A204.1 (cell line): Measurements from ENCODE around the gene FES.
"Not testable (repeated sequence)": the region's sequence is repeated elsewhere in the genome, so short reads cannot be mapped to it uniquely, and the experiment has no call there.

Experiments used
- FAIRE-seq: peaks from 2 replicates; lab custom pipeline; 2012; peaks lifted over from hg19 to GRCh38; lab: Jason Lieb, UNC

FES gene

DNA sequence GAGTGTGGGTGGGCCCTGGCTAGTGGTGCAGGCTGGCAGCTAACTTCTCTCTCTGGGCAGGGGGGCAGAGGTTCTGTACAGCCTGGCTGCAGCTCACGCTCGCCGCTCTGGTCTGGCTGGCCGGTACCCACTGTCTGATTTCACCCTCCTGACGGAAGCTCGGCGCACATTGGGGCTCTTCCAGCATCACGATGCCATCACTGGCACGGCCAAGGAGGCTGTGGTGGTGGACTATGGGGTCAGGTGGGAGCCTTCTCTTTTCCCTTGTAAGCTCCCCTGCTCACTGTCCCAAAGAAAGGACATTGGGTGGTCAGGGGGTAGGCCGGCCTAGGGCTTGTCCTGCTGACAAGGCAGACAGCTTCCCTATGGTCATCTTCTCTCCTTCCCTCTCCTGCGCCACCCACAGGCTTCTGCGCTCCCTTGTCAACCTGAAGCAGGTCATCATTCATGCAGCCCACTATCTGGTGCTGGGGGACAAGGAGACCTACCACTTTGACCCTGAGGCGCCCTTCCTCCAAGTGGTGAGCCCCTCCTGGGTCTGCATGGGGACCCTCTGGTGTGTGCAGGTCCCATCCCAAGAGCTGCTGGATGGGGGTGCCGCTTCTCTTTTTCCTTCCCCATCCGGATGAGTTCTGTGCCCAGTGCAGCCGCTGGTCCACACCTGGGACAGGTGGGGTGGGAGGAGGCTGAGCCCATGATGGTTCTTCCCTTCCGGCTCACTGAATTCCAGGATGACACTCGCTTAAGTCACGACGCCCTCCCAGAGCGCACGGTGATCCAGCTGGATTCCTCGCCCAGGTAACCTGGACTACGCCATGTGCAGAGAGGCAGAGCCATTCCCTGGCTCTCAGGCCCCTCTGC lies 26.4 kb downstream of the FES start:
- no peak for FAIRE-seq

- FAIRE-seq = no peak
These were observed 27.0 kb downstream of the FES start for GRCh38 chr15:90911302-90911623.

DNA sequence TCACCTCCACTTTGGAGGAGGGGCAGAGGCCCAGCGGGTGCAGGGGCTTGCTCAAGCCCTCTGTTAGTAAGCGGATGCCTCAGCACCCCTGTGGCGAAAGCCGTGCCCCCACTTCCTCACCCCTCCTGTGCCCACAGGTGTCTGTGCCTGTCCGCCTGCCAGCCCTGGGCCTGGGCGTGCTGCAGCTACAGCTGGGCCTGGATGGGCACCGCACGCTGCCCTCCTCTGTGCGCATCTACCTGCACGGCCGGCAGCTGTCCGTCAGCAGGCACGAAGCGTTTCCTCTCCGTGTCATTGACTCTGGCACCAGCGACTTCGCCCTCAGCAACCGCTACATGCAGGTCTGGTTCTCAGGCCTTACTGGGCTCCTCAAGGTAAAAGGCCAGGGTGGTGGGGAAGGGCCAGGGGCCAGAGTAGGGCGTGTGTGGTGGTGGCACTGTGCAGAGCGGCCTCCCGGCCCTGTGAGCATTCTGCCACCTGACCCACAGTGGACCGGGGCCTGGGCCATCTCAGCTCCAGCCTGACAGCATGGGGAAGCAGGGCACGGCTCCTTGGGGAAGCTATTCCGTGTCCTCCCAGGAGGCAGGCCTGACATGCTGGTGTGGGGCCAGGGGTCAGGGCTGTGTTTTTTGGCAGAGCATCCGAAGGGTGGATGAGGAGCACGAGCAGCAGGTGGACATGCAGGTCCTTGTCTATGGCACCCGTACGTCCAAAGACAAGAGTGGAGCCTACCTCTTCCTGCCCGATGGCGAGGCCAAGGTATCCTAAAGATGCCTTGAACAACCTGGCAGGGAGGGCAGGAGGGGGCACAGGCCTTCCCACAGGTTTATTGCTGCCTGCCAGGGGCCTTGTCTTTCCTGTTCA lies 27.8 kb downstream of the FES start:
- no peak for FAIRE-seq

GRCh38 chr15:90912770-90913075 lies 28.4 kb downstream of the FES start:
- FAIRE-seq = no peak

DNA sequence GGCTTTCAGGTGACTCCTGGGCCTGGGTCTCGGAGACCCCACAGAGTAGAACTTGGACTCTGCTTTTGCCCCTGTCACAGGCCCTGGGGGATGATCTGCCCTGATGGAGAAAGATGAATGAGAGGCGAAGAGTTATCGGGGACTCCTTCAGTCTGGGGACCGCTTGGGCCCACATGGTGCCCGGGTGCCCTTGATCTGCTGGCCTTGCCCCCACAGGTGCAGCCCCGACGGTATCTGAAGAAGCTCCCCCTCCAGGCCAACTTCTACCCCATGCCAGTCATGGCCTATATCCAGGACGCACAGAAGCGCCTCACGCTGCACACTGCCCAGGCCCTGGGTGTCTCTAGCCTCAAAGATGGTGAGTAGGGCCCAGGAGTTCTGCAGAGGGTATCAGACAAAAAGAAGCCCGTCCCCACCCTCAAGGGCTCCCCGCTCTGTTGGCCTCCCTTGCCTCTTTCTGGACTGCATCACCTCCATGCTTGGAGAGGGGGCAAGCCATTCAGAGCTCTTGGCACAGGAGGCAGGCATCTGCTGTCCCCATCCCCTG lies 29.2 kb downstream of the FES start:
- FAIRE-seq = no peak

DNA sequence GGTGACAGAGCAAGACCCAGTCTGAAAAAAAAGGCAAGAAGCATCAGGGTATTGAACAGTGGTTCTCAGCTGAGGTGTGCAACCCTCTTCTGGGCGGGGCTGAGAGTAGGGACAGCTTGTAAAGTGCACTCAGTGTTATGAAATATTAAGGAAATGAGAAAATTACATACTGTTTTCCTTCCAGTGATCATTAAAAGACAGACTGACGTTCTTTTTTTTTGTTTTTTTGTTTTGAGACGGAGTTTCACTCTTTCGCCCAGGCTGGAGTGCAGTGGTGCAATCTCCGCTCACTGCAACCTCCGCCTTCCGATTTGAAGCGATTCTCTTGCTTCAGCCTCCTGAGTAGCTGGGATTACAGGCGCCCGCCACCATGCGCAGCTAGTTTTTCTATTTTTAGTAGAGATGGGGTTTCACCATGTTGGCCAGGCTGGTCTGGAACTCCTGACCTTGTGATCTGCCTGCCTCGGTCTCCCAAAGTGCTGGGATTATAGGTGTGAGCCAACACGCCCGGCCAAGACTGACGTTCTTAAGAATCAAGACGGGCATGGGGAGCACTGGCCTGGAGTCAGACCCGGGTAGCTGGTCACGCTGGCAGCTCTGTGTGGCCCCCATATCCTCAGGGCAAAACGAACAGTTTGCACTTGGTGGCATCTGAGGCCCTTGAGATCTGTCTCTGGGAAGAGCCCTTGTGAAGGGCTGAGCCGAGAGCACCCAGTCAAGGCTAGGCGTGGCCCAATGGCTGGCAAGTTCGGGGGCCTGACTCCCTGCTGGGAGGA lies 30.2 kb downstream of the FES start:
- FAIRE-seq = no peak

DNA sequence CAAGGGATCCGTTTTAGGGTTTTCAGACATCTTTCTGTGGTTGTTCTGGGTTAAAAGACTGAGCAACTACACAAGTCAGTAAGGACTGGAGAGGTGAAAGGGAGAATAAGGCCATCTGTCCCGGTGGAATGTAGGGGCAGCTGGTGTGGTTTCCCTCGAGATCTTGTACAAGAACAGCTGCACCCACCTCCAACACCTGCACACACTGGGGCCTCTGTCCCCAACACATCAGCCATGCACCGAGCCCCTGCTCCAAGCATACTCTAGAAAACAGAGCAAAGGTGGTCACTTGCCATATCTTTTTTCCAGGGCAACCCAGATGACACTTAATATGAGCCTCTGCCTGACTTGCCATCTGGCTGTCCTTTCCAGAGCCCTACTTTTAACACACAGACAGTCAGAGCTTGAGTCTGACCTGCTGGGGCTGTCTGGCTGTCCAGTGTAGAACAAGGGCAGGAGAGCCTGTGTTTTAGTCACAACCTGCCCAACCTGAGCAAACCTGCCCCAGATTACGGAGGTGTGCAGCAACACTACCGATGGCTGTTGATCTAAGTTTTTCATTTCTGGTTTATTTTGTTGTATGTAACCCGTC lies 31.0 kb downstream of the FES start:
- no peak for FAIRE-seq

DNA sequence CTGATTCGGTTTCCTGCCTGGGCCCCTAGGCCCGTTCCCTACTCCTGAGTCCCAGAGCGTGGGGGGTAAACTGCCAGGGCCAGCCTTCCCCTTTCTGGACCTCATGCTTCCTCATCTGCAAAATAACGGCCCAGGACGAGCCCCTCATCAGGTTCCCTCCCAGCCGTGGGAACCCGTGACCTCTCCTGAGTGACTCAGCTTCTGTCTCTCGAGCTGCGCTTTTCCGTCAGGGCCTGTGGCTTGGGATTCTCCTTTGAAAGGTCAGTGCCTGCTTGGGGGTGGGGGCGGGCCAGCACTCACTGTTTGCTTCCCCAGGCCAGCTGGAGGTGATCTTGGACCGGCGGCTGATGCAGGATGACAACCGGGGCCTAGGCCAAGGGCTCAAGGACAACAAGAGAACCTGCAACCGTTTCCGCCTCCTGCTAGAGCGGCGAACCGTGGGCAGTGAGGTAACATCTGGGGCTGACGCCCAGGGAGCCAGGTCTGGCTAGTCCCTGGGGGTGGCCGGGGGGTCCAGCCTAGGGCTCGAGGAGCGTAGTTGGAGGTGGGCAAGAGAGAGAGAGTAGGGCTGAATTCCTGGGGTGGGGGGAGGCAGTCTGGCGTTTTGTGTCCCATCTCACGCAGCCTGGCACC lies 31.6 kb downstream of the FES start:
- FAIRE-seq = no peak

DNA sequence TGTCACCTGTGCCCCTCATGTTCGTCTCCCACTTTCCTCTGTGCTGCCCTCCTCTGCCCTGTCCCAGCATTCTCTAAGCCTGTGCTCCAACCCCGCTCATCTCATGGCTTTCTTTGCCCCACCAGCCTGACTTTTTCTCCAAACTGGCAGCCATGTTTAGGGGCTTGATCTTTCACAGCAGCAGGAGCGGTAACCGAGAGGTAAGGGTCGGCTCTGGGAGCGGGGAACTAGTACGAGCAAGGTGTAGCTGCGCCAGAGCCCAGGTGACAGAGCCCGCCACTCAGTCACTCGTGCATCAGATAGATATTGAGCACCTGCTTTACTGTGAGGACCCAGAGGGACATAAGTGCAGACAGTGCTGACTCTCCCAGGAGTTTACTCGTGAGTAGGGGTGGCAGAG lies 32.2 kb downstream of the FES start:
- FAIRE-seq = no peak

GRCh38 chr15:90917569-90917968 lies 33.3 kb downstream of the FES start:
- FAIRE-seq = no peak

GRCh38 chr15:90918034-90918788 lies 33.9 kb downstream of the FES start:
- FAIRE-seq = no peak

DNA sequence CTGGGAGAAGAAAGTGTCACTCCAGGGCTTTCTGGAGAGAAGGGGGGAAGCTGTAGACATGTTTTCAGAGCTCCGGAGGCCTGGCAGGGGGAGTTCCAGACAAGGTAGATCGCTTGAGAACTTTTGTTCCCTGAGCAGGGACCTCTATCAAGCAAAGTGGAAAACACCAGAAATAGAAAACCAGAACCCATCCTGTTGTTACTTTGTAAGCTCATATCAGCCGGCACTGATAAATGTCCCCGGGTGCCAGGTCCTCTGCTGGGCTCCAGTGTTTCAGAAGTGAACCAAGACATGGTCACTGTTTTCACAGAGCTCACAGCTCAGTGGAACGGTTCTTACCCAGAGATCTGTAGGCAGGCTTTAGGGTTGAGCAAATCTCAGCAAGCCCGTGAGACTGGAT lies 34.5 kb downstream of the FES start:
- FAIRE-seq = no peak

DNA sequence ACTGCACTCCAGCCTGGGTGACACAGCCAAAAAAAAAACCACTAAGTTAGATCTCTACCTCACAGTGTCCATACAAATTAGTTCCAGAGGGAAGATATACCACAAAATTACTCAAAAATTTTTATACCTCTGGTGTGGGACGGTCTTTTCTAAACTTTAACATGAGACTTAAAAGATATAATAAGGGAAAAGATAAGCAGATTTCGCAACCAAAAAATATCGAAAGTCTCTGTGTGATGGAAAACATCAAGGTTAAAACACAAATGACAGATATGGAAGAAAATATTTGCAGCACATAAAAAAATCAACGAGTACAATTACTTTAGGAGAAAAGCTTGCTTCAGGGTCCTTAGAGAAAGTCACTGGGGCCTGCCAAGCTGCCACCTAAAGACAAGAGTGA lies 37.6 kb downstream of the FES start:
- FAIRE-seq = no peak

DNA sequence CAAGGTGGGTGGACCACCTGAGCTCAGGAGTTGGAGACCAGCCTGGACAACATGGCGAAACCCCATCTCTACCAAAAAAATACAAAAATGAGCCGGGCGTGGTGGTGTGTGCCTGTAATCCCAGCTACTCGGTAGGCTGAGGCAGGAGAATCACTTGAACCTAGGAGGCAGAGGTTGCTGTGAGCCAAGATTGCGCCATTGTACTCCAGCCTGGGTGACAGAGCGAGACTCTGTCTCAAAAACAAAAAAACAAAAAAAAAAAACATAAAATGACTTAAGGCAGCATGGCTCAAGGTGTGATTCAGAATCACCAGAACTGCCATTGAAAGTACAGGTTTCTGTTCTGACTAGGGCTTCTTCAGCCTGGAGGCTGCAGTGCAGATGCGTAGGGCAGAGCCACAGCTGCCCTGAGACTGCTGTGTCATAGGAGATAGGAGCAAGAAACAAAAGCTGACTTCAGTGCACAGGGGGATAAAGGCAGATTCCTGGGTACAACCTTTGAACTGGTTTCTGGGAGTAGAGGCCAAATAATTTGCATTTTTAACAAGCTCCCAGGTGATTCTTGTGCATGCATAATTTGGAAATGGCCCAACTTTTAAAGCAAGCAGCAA lies 38.5 kb downstream of the FES start:
- not testable (repeated sequence) for FAIRE-seq

DNA sequence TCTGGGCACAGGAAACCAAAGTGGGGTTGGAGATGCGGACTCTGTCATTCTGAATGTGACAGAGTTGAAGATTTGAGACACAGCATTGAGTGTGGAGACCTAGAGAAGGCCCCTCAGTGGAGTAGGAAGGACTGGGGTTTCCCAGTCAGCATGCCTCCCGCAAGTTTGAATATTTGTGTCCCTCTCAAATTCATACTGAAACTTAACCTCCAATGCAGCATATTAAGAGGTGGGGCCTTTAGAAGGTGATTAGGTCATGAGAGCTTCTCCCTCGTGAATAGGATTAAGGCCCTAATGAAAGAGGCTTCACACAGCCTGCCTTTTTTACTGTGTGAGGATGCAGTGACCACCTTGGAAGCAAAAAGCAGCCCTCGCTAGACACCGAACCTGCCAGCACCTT lies 40.1 kb downstream of the FES start:
- FAIRE-seq = no peak

GRCh38 chr15:90926766-90927165 lies 42.5 kb downstream of the FES start:
- not testable (repeated sequence) for FAIRE-seq

- not testable (repeated sequence) for FAIRE-seq
These were observed 43.8 kb downstream of the FES start for GRCh38 chr15:90928106-90928505.

DNA sequence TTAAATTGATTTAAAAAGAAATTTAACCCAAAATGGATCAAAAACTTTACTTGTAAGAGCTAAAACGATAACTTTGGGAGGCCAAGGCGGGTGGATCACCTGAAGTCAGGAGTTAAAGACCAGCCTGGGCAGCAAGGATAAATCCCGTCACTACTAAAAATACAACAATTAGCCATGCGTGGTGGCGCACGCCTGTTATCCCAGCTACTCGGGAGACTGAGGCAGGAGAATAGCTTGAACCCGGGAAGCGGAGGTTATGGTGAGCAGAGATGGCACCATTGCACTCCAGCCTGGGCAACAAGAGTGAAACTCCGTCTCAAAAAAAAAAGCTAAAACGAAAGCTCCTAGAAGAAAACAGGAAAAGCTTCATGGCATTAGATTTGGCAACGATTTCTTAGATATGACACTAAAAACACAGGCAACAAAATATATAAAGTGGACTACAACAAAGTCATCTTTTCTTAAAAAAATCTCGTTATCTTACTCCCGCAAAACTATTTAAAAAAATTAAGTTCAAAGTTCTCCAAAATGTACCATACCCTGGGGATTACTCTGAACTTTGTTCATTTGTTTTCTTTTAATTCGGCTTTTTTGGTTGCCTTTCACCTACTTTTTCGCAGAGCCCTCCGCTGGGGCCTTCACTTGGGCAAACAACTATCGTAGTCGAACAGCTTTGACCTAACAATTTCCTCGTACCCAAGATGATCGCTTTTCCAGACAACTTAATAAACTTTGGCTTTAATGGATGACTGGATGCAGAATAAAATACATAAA lies 45.1 kb downstream of the FES start:
- FAIRE-seq = no peak

DNA sequence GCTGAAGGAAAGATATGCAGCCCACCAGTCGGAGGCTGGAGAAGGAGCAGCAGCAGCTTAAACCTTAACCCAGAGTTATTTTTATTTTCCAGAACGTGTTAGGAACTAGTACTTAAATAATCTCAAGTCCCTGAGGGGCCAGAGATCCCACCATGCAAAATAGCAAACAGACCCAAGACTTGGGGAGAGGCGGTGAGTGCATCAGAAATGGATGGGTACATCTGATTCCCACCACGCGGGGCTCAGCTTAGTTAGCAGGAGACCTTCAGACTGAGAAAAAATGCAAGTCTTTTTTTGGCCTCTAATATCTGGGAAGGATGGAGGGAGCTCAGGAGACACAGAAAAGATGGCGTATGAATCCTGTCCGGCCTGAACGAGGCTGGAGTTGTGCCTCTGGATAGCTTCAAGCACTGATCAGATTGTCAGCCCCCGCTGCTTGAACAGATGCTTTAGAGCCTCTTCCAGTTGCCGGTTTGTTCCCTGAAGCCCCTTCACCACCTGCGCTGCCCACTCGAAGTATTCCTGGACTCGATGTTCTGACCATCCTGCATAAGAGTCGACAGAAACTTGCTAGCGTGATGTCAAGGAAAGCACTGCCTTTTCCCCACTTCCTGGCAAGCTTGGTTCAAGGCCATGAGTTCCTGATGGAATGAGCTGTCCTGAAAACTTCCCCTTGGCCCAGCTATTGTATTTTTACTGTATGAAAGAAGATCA lies 46.7 kb downstream of the FES start:
- FAIRE-seq = no peak

- FAIRE-seq = no peak
These were observed 47.2 kb downstream of the FES start for GRCh38 chr15:90931575-90931827.
